GM23248 (cell line): ENCODE data around the gene ZNF48.

Experiments
- EZH2 ChIP-seq: fragments of 200-600 bp; sonication (generic); IDR thresholded peaks from 2 replicates; pipeline ENCODE4 v1.6.1; 2018; ENCODE audit warnings: antibody characterized with exemption, mild to moderate bottlenecking; ENCODE audit not compliant: insufficient read depth, poor library complexity, severe bottlenecking
- EZH2phosphoT487 ChIP-seq: fragments of 200-600 bp; sonication (generic); IDR thresholded peaks from 2 replicates; pipeline ENCODE4 v1.6.1; 2018; ENCODE audit warnings: antibody characterized with exemption, moderate library complexity, mild to moderate bottlenecking, low read depth; ENCODE audit not compliant: insufficient read depth

- no peak for TF ChIP-seq EZH2
- no peak for TF ChIP-seq EZH2phosphoT487
These were observed 18.0 kb upstream of the ZNF48 start for GRCh38 chr16:30377050-30377811.
